SW 1271 (cell line): ENCODE data around the gene OR2H2.

ENCODE experiments used
- DNase-seq, 2 experiments: peaks; one replicate each; lab custom pipeline; 2025; lab: John Stamatoyannopoulos, UW

The OR2H2 gene

DNA sequence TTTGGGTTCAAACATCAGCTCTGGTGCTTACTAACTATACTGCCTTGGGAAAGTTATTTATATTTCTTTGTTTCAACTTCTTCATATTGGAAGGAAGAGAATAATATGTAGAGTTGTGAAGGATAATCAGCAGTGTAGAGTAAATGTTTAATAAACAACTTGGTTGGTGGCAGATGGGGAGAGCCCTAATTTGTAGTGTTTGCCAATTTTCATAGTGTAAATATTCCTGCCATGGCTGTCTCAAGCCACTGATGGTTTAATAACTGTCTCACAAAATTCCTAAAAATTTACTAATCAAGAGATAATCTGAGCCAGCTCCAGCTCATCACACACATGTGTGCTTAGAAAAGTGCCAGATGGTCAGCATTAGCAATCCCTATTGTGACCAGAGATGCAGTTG is at the start of gene OR2H2:
OR2H2 (plus strand) TSS at position 301 of the 400 bp plus-strand sequence. CDS start 2,824 bp downstream, outside the sequence.
- DNase-seq: no peak

DNA sequence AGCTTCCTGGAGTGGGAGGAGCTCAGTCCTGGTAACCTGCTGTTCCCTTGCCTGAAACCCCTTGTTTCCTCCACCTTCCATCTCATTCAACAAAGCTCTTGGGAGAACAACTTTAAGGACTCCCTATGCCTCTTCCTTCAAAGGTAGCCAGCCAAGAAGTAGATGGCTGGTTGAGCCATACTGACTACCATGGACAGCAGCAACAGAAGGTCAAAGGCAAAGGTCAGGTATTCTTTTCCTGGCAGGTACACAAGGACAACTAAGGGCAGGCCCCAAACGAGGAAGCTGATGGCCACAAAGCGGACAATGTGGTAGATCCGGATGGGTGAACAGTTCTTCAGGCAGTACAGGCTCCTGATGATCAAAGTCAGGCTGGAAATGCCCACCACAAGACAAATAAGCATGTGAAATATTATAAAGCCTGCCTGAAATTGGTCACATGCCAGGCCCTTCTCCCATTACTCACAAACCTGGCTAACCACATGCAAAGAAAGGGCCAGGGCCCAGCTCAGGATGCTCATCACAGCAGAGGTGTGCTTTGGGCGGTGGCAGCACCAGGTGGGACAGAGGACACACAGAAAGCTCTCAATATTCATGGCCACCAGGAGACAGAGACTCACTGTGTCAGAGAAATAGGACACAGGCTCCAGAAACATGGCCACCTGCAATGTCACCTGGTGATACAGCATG is 47.1 kb upstream of the OR2H2 start:
- no peak for DNase-seq

DNA sequence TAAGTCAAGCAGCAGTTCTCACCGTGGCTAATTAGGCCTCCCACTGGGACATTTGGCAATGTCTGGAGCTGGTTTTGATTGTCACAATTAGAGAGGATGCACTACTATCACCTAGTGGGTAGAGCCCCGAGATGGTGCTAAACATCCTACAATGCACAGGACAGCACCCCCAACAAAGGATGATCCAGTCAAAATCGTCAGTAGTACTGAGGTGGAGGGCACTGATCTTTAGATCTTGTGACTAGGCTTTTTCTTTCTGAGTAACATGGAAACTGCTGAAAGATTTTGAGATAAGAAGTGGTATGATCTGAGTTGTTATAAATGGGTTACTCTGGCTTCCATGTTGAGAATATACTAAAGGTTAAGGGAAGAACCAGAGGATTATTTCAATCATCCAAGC is 37.3 kb upstream of the OR2H2 start:
- no peak for DNase-seq

DNA sequence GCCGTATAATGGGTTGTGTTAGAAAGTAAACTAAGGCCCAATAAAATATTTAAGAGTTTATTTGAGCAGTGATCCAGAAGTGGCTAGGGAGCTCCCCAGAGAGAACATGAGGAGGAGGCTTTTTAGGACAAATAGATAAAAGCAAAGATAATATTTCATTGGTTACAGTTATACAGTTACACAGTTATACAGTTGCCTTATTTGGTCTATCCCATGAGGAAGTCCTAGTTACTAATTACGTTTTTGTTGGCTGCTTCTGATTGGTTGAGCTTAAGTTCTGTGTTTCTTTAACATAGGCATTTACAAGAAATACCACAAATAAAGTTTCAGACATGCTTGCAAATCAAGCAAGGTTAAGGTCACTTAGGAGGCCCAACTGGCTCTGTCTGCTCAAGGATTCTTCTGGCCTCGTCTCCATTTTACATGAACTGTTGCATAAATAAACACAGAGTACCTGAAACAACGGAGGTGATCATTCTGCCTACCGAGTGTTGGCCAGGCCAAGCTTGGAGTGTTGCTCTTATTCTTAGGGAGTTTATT is 32.3 kb upstream of the OR2H2 start:
- DNase-seq: peak in 1 of 2 experiments; percentile 36

DNA sequence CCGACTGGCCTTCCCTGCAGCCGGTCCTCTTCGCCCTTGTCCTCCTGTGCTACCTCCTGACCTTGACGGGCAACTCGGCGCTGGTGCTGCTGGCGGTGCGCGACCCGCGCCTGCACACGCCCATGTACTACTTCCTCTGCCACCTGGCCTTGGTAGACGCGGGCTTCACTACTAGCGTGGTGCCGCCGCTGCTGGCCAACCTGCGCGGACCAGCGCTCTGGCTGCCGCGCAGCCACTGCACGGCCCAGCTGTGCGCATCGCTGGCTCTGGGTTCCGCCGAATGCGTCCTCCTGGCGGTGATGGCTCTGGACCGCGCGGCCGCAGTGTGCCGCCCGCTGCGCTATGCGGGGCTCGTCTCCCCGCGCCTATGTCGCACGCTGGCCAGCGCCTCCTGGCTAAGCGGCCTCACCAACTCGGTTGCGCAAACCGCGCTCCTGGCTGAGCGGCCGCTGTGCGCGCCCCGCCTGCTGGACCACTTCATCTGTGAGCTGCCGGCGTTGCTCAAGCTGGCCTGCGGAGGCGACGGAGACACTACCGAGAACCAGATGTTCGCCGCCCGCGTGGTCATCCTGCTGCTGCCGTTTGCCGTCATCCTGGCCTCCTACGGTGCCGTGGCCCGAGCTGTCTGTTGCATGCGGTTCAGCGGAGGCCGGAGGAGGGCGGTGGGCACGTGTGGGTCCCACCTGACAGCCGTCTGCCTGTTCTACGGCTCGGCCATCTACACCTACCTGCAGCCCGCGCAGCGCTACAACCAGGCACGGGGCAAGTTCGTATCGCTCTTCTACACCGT is 31.5 kb upstream of the OR2H2 start:
- no peak for DNase-seq

DNA sequence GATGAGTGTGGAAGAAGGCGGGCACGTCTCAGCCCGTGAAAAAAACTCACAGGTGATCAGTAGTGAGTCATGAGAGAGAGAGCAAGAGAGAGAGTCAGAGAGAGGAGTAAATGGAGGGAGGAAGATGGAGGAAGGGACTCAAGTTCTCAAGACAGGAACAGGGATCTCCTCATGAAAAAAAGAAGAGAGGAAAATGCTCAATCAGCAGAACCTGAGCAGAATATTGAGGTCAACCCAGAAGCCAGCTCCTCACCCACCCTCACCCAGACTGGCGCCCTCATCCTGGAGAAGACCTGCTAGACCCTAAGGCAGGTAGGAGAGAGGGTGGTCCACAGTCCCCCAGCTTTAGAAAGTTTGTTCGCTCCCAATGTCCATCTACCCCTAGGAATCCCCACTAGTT is 30.2 kb upstream of the OR2H2 start:
- DNase-seq: no peak

DNA sequence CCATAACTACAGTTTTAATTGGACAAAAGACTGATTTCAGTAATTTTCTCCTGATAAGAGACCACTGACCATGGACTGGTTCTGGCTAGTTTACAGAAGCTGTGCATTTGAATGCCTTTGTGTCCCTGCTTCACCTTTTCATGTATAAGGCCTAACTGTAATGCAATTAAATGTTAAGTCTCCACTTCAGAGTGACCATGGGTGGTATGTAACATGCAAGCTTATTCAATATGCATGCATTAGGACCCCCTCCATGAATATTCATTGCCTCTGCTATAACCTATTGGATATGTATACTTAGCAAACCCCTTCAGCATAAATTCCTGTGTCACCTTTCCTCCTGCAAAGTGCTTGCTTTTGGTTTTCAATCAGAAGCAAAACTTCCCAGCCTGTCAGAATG is 27.6 kb upstream of the OR2H2 start:
- no peak for DNase-seq

DNA sequence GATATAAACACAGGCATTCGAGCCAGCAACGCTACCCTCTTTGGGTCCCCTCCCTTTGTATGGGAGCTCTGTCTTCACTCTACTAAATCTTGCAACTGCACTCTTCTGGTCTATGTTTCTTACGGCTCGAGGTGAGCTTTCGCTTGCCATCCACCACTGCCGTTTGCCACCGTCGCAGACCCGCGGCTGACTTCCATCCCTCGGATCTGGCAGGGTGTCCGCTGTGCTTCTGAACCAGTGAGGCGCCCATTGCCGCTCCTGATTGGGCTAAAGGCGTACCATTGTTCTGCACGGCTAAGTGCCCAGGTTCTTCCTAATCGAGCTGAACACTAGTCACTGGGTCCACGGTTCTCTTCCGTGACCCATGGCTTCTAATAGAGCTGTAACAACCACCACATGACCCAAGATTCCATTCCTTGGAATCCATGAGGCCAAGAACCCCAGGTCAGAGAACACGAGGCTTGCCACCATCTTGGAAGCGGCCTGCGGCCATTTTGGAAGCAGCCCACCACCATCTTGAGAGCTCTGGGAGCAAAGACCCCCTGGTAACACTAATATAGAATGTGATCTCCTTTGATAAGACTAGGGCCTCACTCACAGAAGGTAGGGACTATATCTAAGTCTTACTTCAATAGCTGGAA is 26.4 kb upstream of the OR2H2 start:
- DNase-seq: no peak

DNA sequence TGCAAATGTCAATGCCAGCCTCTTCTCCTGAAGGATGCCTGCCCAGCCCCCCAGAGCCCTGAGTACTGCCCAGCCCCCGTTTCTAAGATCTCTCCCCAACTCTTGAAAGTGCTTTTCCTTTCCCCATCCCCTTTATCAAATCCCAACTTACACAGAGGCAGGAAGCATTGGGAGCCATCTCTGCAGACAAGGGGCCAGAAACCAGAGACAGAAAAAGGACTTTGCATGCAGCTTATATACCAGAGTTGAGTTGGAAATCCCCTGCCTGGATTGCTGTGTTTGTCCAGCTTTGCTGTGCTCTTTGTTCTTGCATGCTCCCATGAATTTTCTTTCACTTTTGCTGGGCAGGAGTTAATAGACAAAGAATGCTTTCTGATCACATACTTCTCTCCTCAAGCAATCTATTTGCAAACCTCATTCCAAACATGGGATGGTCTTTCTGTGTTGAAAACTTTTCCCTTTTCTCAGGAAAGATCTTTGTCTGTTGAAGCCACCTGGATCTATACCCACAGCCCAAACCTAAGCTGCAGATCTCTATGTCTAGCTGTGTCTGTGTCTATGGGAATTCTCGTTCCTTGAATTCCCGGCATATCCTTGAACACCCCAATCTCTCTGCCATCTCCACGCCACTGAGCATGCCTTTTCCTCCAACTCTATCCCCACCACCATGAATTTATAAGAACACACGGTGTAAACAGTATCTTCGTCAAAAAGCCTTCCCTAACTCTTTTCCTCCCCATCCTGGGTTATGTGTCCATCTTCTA is 25.2 kb upstream of the OR2H2 start, which contains the start of gene UBD:
UBD (minus strand) TSS at position 209 of the 764 bp plus-strand sequence; CDS start at position 178, 31 bp downstream.
- no peak for DNase-seq

DNA sequence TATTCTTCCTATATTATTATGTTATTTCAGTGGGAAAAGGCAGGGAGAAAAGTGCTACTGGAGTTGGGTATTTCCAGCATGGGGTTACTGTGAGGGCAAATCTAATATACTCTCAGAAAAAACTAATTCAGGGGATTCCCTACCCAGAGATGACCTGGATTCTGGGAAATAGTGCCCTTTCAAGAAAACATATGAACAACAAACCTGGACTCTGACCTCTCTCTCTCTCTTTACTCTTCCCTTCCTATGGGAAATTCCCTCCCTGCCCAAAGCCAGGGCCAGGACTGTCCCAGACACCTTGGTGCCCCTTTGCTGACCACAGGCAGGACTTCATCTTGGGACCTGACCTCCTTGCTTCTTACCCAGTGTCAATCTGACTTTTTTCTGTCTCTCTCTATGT is 23.8 kb upstream of the OR2H2 start:
- DNase-seq: no peak

DNA sequence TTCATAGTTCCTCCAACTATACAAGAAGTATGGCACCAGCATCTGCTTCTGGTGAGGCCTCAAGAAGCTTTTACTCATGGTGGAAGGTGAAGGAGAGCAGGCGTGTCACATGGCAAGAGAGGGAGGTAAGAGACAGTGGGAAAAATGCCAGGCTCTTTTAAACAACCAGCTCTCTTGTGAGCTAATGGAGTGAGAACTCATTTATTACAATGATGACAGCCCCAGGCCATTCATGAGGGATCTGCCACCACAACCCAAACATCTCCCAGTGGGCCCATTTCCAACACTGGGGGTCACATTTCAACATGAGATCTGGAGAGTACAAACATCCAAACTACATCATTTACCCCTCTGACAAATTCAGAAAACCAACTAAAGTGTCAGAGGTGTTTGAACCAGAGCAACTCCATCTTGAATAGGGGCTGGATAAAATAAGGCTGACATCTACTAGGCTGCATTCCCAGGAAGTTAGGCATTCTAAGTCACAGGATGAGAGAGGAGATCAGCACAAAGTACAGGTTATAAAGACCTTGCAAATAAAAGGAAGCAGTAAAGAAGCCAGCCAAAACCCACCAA is 23.2 kb upstream of the OR2H2 start:
- DNase-seq: no peak

DNA sequence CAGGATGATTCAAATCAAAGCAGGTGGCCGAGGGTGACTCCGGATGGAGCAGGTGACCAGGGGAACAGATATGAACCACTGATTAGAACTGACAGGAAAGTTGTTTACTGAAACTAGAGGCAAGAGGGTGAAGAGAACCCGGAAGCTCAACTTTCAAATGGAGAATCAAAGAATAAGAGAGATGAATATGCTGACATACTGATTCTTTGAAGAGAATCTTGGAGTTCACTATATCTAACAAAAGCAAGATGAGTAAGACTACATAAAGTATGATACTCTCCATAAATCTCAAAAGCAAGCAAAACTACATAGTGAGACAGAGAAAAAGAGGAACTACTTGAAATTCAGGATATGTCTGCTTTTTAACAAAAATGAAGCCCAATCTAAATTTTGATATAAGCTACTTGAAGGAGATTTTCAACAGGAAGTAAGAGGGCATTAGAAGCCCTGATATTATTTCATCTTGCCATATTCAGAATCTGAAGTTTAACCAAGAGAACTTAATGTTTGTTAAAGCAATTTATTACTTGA is 21.4 kb upstream of the OR2H2 start:
- DNase-seq: no peak

DNA sequence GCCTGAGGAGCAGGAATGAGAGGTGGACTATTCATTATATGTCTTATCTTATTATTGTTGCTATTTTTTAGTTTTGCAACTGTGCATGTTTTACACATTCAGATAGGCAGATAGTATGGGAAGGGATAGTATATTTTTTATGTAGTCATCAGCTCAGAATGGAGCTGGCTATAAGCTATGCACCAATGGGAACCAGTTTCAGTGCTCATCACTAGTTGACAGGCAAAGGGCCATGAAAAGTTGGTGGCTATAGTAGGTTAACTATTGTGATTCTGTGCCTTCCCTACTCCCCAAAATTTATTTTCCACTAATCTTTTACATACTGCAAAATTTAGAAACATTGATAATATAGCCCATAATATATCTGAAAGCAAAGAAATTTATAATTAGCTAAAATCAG is 20.0 kb upstream of the OR2H2 start:
- no peak for DNase-seq

DNA sequence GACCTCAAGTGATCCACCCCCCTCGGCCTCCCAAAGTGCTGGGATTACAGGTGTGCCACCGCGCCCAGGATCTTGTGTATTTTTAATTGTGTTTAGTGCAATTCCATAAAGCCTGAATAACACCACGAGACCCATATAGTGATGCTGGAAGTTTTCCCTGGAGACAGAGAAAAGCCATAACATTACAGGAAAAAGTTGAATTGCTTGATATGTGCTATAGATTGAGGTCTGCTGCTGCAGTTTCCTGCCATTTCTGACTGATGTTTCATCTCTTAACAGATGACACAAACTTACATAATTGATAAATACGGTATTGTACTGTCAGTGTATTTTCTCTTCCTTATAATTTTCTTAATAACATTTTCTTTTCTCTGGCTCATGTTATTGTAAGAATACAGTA is 18.1 kb upstream of the OR2H2 start:
- no peak for DNase-seq

DNA sequence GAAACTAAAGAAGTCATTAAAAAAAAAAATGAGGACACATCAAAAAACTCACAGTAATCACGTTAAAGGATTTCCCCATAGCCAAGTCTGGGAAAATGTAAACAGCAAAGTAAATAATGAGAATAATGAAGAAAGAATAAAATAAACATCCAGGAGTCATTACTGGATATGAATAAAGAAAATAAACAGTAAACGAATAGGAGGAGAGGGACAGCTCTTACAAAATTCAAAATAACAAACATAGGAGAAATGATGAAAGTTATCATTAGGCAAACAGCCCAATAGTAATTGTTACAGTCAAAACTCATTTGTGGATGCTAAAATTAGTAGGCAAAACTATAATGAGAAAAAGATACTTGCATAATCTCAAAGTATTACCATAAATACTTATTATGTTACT is 17.4 kb upstream of the OR2H2 start:
- DNase-seq: no peak

DNA sequence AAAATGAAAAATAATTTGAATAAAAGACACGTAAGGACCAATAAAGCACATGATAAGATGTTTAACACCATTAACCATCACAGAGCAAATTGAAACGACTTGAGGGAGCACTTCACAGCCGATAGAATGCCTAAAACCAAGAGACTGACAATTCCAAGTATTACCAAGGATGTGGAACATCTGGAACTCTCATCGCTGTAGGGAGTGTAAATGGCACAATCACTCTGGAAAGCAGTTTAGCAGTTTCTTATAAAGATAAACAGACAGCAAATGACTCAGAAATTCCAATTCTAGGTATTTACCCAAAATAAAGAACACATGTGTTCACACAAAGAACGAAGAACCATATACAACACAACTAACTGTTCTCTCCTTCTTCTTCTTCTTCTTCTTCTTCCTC is 16.9 kb upstream of the OR2H2 start:
- DNase-seq: no peak

DNA sequence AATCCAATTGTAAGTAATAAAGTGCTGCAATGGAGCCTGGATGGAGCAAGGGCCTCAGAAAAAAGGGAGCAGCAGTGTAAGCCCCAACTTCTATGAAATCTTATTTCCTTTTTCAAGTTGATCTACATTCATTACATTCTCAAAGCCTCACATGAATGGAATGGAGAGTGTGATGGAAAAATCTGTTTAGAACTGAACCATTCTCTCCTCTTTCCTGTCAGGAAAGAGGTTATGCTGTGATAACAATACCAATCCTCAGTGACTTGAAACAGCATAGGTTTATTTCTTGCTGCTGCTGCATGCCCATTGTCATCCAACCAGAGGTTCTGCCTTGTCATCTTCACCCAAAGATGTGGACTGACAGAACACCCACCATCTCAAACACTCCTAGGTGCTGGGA is 8.9 kb upstream of the OR2H2 start:
- no peak for DNase-seq

DNA sequence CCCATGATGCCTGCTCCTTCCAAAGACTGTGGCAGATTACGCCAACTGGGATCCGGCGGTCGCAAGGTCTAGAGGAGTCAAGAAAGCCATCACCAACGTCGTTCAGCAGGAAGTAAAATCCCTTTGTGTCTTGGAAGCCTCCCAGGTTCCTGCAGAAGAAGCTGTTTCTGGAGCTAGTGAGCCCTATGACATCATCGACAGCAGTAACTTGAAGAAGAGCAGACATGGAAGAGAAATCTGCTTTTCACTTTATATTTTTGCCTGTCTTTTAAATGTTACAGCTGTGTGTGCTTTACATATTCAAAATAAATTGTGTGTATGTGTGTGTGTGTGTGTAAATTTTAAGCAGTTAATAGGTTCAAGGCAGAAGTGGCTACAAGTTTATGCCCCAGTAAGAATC is 7.4 kb upstream of the OR2H2 start:
- no peak for DNase-seq

DNA sequence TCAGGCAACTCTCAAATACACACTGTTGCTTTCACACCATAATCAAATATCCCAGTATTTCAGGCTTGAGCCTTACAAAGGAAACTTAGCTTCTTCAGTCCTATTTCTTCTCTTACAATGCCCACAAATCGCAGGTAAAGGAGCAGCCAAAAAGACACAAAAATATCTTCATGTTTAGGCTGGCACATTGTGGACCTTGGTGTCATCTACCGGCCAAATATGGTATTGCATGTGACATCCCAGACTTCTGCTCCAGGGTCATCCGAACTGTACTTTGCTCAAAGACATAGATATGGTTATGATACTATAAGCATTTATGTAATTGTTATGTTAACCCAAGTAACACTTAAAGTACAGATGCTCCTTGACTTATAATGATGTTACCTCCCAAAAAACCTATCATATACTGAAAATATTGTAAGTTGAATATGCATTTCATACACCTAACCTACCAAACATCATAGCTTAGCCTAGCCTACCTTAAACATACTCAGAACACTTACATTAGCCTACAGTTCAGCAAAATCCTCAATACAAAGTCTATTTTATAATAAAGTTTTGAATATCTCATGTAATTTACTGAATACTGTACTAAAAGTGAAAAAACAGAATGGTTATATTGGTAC is 4.6 kb downstream of the OR2H2 start:
- peak in 1 of 2 experiments; percentile 46 for DNase-seq

DNA sequence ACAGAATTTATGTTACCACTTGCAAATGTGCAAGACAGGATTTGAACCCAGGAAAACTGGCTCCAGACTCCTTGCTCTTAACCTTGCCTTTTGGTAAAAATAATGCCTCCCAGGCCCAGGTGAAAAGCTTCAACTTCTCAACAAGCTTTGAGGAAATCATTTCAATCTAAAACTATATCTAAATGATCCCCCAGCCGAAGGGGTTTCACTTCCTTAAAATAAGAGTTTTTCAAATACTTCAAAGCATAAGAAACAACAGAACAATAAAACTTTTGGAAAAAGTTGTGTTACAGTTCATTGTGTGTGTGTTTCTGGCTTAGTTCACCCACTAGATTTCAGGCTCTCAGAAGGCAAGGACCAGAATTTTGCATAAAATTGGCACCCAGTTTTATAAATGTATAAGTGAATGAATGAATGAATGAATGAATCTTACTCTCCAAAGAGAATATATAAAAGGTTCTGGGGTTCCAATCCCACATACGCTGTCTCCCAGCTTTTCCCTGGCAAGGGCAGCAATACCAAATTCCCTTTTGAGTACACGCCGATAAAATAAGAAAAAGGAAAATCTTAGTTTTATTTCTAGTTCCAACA is 5.4 kb downstream of the OR2H2 start:
- no peak for DNase-seq
